Mononuclear cell (primary cell): ENCODE results near the gene ITPKB. TPM values are rescaled to one million over a fixed set of nuclear protein-coding genes. Genes with fewer than 3 reads are reported as not detected.

Experiments
- H3K27me3 ChIP-seq: 2 replicates; pipeline ENCODE4 v1.6.0; 2011; ENCODE audit warnings: low read length, control low read depth; ENCODE audit not compliant: insufficient read depth
- H3K4me1 ChIP-seq: 2 replicates; pipeline ENCODE4 v1.5.1; 2011; ENCODE audit warnings: mild to moderate bottlenecking, low read length, control low read depth; ENCODE audit not compliant: insufficient read depth
- H3K4me3 ChIP-seq: 2 replicates; pipeline ENCODE4 v1.5.1; 2011; ENCODE audit warnings: mild to moderate bottlenecking, low read length, moderate library complexity
- H3K9me3 ChIP-seq: 2 replicates; pipeline ENCODE4 v1.5.1; 2011; ENCODE audit warnings: low read depth, mild to moderate bottlenecking, control low read depth, low read length
- total RNA-seq: library from RNA; depleted of rRNA; stranded (reverse); fragments of >200 nt; gene quantifications from one replicate; pipeline ENCODE4 v1.2.3, GENCODE V29; 2012

The ITPKB gene
- total RNA-seq, 1 donor = 235 TPM

- Histone ChIP-seq H3K4me1 (no peaks in the 10 kb centered on the region), H3K4me3 (no peak overlapping the region), H3K27me3 (no peaks in the 10 kb centered on the region), H3K9me3 (no peaks in the 10 kb centered on the region)
Observed at GRCh38 chr1:226608699-226609505, 130.2 kb downstream of the ITPKB start.

GRCh38 chr1:226607821-226608220, 131.3 kb downstream of the ITPKB start:
- no peaks in the 10 kb centered on the region for H3K4me1 ChIP-seq
- H3K4me3 ChIP-seq = no peak overlapping the region
- H3K27me3 ChIP-seq = no peaks in the 10 kb centered on the region
- no peaks in the 10 kb centered on the region for H3K9me3 ChIP-seq

- H3K9me3 ChIP-seq = no peaks in the 10 kb centered on the region
- H3K4me1 ChIP-seq = no peaks in the 10 kb centered on the region
- no peaks in the 10 kb centered on the region for H3K27me3 ChIP-seq
- no peak overlapping the region for H3K4me3 ChIP-seq
Observed at GRCh38 chr1:226607268-226607660, 131.8 kb downstream of the ITPKB start.

- Histone ChIP-seq H3K4me3 (no peak overlapping the region), H3K9me3 (no peaks in the 10 kb centered on the region), H3K27me3 (no peaks in the 10 kb centered on the region), H3K4me1 (no peaks in the 10 kb centered on the region)
Observed at GRCh38 chr1:226606311-226607267, 132.5 kb downstream of the ITPKB start.

GRCh38 chr1:226605318-226605950, 133.6 kb downstream of the ITPKB start:
- Histone ChIP-seq H3K27me3 (no peaks in the 10 kb centered on the region), H3K9me3 (no peaks in the 10 kb centered on the region), H3K4me3 (no peak overlapping the region), H3K4me1 (no peaks in the 10 kb centered on the region)

GRCh38 chr1:226604560-226605317, 134.3 kb downstream of the ITPKB start:
- Histone ChIP-seq H3K27me3 (no peaks in the 10 kb centered on the region), H3K4me3 (no peak overlapping the region), H3K9me3 (no peaks in the 10 kb centered on the region), H3K4me1 (no peaks in the 10 kb centered on the region)

- H3K4me1 ChIP-seq = no peaks in the 10 kb centered on the region
- H3K4me3 ChIP-seq = no peak overlapping the region
- no peaks in the 10 kb centered on the region for H3K27me3 ChIP-seq
- H3K9me3 ChIP-seq = no peaks in the 10 kb centered on the region
Observed at GRCh38 chr1:226603858-226604559, 135.1 kb downstream of the ITPKB start.

GRCh38 chr1:226603022-226603857, 135.8 kb downstream of the ITPKB start:
- Histone ChIP-seq H3K4me3 (no peak overlapping the region), H3K27me3 (no peaks in the 10 kb centered on the region)

GRCh38 chr1:226602186-226603021, 136.7 kb downstream of the ITPKB start:
- H3K27me3 ChIP-seq = no peaks in the 10 kb centered on the region
- H3K4me3 ChIP-seq = no peak overlapping the region
- no peaks in the 10 kb centered on the region for H3K9me3 ChIP-seq
- no peaks in the 10 kb centered on the region for H3K4me1 ChIP-seq

More at GRCh38 chr1:226603022-226603857, 135.8 kb downstream of the ITPKB start:
- Histone ChIP-seq H3K9me3 (no peaks in the 10 kb centered on the region), H3K4me1 (no peaks in the 10 kb centered on the region)

GRCh38 chr1:226601456-226601855, 137.6 kb downstream of the ITPKB start:
- H3K9me3 ChIP-seq = no peaks in the 10 kb centered on the region
- no peaks in the 10 kb centered on the region for H3K27me3 ChIP-seq
- H3K4me3 ChIP-seq = no peak overlapping the region
- H3K4me1 ChIP-seq = no peaks in the 10 kb centered on the region

- Histone ChIP-seq H3K4me1 (no peaks in the 10 kb centered on the region), H3K27me3 (no peaks in the 10 kb centered on the region), H3K4me3 (no peak overlapping the region), H3K9me3 (no peaks in the 10 kb centered on the region)
Observed at GRCh38 chr1:226600254-226600653, 138.8 kb downstream of the ITPKB start.

GRCh38 chr1:226599636-226600238, 139.3 kb downstream of the ITPKB start:
- Histone ChIP-seq H3K4me1 (no peaks in the 10 kb centered on the region), H3K27me3 (no peaks in the 10 kb centered on the region)

More at GRCh38 chr1:226599636-226600238, 139.3 kb downstream of the ITPKB start:
- Histone ChIP-seq H3K4me3 (no peak overlapping the region), H3K9me3 (no peaks in the 10 kb centered on the region)
